Neural cell (in vitro differentiated cells): Measurements from ENCODE around the gene MYO1D.

Experiments used
- CTCF ChIP-seq: fragments of 450-650 bp; IDR thresholded peaks from 2 replicates; pipeline ENCODE4 v1.5.1; 2014; ENCODE audit warnings: antibody characterized with exemption, mild to moderate bottlenecking, moderate library complexity; ENCODE audit not compliant: poor library complexity, severe bottlenecking
- MXI1 ChIP-seq: fragments of 450-650 bp; conservative IDR thresholded peaks from 2 replicates; pipeline ENCODE4 v1.6.1; 2014; ENCODE audit warnings: antibody characterized with exemption, mild to moderate bottlenecking; ENCODE audit not compliant: poor library complexity, severe bottlenecking
- POLR2AphosphoS5 ChIP-seq: IDR thresholded peaks from 2 replicates; pipeline ENCODE4 v1.6.1; 2012
- RAD21 ChIP-seq: fragments of 450-650 bp; conservative IDR thresholded peaks from 2 replicates; pipeline ENCODE4 v1.6.1; 2014; ENCODE audit warnings: antibody characterized with exemption, mild to moderate bottlenecking, moderate library complexity
- REST ChIP-seq: IDR thresholded peaks from 2 replicates; pipeline ENCODE4 v1.6.1; 2012; ENCODE audit warnings: borderline replicate concordance

- TF ChIP-seq CTCF (no peak), RAD21 (no peak), REST (no peak), MXI1 (no peak), POLR2AphosphoS5 (no peak)
These were observed 99.0 kb downstream of the MYO1D start for GRCh38 chr17:32777922-32778321.
